Loucy (cell line): ENCODE data around the gene CREB3L2.

Source experiments
- CTCF ChIP-seq: fragments of 200-600 bp; sonication (generic); conservative IDR thresholded peaks from 2 replicates; pipeline ENCODE4 v1.5.1; 2014; ENCODE audit warnings: mild to moderate bottlenecking, antibody characterized with exemption, low read length
- EZH2phosphoT487 ChIP-seq: fragments of 200-600 bp; IDR thresholded peaks from 2 replicates; pipeline ENCODE4 v1.6.1; 2018; ENCODE audit warnings: antibody characterized with exemption, mild to moderate bottlenecking, moderate library complexity, borderline replicate concordance

GRCh38 chr7:137976696-137977095 lies 25.2 kb downstream of the CREB3L2 start:
- TF ChIP-seq CTCF: no peak
- no peak for TF ChIP-seq EZH2phosphoT487
